Aorta (tissue), 5 donors: Measurements from ENCODE around the gene BCDIN3D. TPM values are rescaled to one million over a fixed set of nuclear protein-coding genes. Genes with fewer than 3 reads are reported as not detected.
A peak's percentile ranks its signal among the peaks of the same experiment; 100 is the strongest.

Experiments used
- ATAC-seq: fragments of 200-7000 bp; cut with Tn5 transposase; one replicate; pipeline ENCODE4 v1.9.1; 2022; ENCODE audit warnings: moderate library complexity; ENCODE audit not compliant: low FRiP score
- DNase-seq, 2 donors: peaks; one replicate each; pipeline ENCODE4 v3.0.0-alpha.2; 2020
- H3K27ac ChIP-seq, 2 donors: one replicate each; pipeline ENCODE4 v1.5.1; 2013; ENCODE audit warnings: low read length in 2 of 2, mild to moderate bottlenecking in 2 of 2, moderate library complexity in 2 of 2, control low read depth in 1 of 2, inconsistent platforms in 1 of 2, low read depth in 1 of 2
- H3K27me3 ChIP-seq, 2 donors: one replicate each; pipeline ENCODE4 v1.6.1; 2013; ENCODE audit warnings: control low read depth in 1 of 2, low read length in 1 of 2, mild to moderate bottlenecking in 1 of 2, moderate library complexity in 1 of 2; ENCODE audit not compliant: insufficient read depth in 2 of 2, control insufficient read depth in 1 of 2
- H3K36me3 ChIP-seq, 2 donors: one replicate each; pipeline ENCODE4 v1.6.1; 2013; ENCODE audit warnings: control low read depth in 1 of 2, low read length in 1 of 2, mild to moderate bottlenecking in 1 of 2; ENCODE audit not compliant: insufficient read depth in 2 of 2, control insufficient read depth in 1 of 2
- H3K4me1 ChIP-seq, 2 donors: one replicate each; pipeline ENCODE4 v1.6.1; 2013; ENCODE audit warnings: low read length in 2 of 2, control low read depth in 1 of 2, mild to moderate bottlenecking in 1 of 2, moderate library complexity in 1 of 2; ENCODE audit not compliant: insufficient read depth in 2 of 2, control insufficient read depth in 1 of 2
- H3K4me3 ChIP-seq, 2 donors: one replicate each; pipeline ENCODE4 v1.5.1; 2013; ENCODE audit warnings: low read length in 2 of 2, control low read depth in 1 of 2, mild to moderate bottlenecking in 1 of 2
- H3K9me3 ChIP-seq: one replicate; pipeline ENCODE4 v1.6.1; 2013; ENCODE audit warnings: mild to moderate bottlenecking, low read length; ENCODE audit not compliant: control insufficient read depth
- WGBS, 2 donors: extraction: QIAGEN DNeasy Blood & Tissue Kit; methylation state at CpG; one replicate each; pipeline ENCODE4 v1.1.7; 2013; 5-methylcytosine and 5-hydroxymethylcytosine counted together
- intact Hi-C, 2 donors: fragments of 100-400 bp; cut with DNase I; formaldehyde crosslinking; loops; one replicate each; pipeline versions ENCODE4 v1.14.2 to v1.15.0; 2022
- long read RNA-seq, 2 donors: library from polyadenylated mRNA; unstranded; transcript quantifications; one replicate each; pipeline ENCODE4 v2.0.0, GENCODE V29; 2020 to 2021
- polyA plus RNA-seq, 2 donors: library from polyadenylated mRNA; stranded (reverse); fragments of 200-250 nt; gene quantifications; one replicate each; pipeline ENCODE4 v1.2.3, GENCODE V29; 2013
- total RNA-seq, 2 donors: library from RNA; stranded (reverse); fragmentation: NEBNext Ultra II Directional; extraction: Animal tissue kit (Norgen Biotek cat#: 25700); gene quantifications; one replicate each; pipeline ENCODE4 v1.2.1, GENCODE V29; 2021
- donor health status: healthy with polysubstance abuse.
- donor health status: Bipolar disorder and iron deficiency.
- donor health status: DM: no; HTN: no; CAD: no.
- donor health status: DM: no; HTN: no; CAD: no.
- donor health status: DM: yes; HTN: yes; CAD: no.

The BCDIN3D gene, protein sequence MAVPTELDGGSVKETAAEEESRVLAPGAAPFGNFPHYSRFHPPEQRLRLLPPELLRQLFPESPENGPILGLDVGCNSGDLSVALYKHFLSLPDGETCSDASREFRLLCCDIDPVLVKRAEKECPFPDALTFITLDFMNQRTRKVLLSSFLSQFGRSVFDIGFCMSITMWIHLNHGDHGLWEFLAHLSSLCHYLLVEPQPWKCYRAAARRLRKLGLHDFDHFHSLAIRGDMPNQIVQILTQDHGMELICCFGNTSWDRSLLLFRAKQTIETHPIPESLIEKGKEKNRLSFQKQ
- total RNA-seq (1 to 10 TPM; 3.5 to 5.0 TPM), polyA plus RNA-seq (1 to 10 TPM; 1.5 to 1.6 TPM)
- long read RNA-seq, donor 1, transcript BCDIN3D-201 (2 exons, 3,253 nt), result major isoform, 10 of 10 reads
- long read RNA-seq, donor 1, partial matches to known transcripts, result 0 of 10 reads
- long read RNA-seq, donor 1, other reads (novel, unspliced or antisense), result 0 of 10 reads
- long read RNA-seq, donor 2, partial matches to known transcripts, result 0 of 2 reads
- long read RNA-seq, donor 2, other reads (novel, unspliced or antisense), result 1 of 2 reads

GRCh38 chr12:49842519-49843352 is at the start of gene BCDIN3D:
TSS of gene BCDIN3D (minus strand) at chr12:49843106. CDS start at chr12:49843087, 19 bp downstream.
- 0% methylated on average over 55 of the region's 55 CpGs for WGBS, 2 donors

DNA sequence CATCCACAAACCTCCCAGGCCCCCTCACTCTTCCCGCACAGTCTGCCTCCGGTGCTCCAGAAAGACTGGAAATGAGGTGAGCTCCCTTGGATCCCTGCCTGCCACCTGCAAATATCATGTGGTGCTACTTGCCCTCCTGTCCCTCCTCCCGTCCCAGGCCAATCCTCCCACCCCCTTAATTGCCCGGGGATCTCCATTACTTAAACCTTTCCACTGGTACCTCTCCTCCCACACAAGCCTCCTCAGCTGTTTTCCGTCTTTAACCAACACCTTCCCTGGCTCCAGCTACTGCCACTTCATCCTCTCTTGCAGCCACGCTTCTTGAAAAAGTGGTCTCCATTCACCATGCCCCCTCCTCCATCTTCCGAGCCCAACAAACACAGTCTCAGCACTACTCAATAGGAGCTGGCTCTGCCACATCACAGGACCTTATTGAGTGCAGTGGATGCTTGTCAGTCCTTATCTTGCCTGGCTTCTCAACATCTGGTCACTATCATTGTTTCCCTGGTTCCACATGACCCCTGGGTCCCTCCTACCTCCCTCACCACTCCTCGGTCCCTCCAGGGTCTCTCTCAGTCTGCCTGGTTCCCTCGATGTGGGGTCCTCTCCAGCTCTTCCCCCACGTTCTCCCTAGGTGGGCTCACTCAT is 49.3 kb upstream of the BCDIN3D start:
- ATAC-seq, result no peak
- DNase-seq, result peak in 1 of 2 donors; percentile 12
- H3K27me3 ChIP-seq, result no peaks in the 10 kb centered on the region

More at GRCh38 chr12:49842519-49843352, at the start of gene BCDIN3D:
- peak; percentile 96 to 98 for DNase-seq
- Histone ChIP-seq H3K36me3 (no peaks in the 10 kb centered on the region), H3K9me3 (no peaks in the 10 kb centered on the region), H3K27ac (peak within 1 kb of the TSS; percentile 60 to 96), H3K4me1 (no peaks in the 10 kb centered on the region), H3K27me3 (no peaks in the 10 kb centered on the region), H3K4me3 (peak within 1 kb of the TSS; percentile 64 to 82)
- intact Hi-C loops, result no loop called here
- ATAC-seq, result peak; percentile 98

GRCh38 chr12:49891476-49891875 is 48.6 kb upstream of the BCDIN3D start:
- 74 to 81% methylated on average over 6 of the region's 6 CpGs for WGBS, 2 donors
- DNase-seq, result peak in 1 of 2 donors; percentile 15
- ATAC-seq, result no peak
- Histone ChIP-seq H3K36me3 (no peaks in the 10 kb centered on the region), H3K27ac (no peak overlapping the region), H3K27me3 (no peaks in the 10 kb centered on the region), H3K9me3 (no peaks in the 10 kb centered on the region), H3K4me3 (no peak overlapping the region), H3K4me1 (no peaks in the 10 kb centered on the region)
- intact Hi-C loops, result no loop called here

More for the DNA sequence above, 49.3 kb upstream of the BCDIN3D start:
- no peak overlapping the region for H3K4me3 ChIP-seq
- H3K9me3 ChIP-seq, result no peaks in the 10 kb centered on the region
- no peaks in the 10 kb centered on the region for H3K4me1 ChIP-seq
- H3K36me3 ChIP-seq, result no peaks in the 10 kb centered on the region
- H3K27ac ChIP-seq, result no peak overlapping the region
- 66 to 70% methylated on average over 10 of the region's 10 CpGs for WGBS, 2 donors
- intact Hi-C loops, result no loop called here

DNA sequence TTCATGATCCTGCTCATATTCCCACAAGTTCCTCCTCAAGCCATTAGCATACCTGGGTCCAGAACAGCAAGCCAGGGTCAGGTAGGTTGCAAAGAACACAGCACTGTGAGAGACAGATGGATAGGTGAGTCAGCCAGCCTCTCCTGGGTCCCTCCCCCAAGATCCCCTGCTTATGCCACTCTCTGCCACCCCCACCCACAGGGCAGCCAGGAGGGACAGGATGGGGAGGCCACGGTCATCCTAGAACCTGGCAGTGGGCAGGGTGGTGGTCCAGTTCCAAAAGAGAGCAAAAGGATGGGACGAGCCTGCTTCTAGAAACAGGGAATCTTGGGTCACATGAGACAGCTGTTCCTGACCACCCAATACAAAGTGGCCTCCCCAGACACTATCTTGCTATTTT is 48.1 kb upstream of the BCDIN3D start:
- peak in 1 of 2 donors; percentile 32 for DNase-seq
- no peak for ATAC-seq
- Histone ChIP-seq H3K4me1 (no peaks in the 10 kb centered on the region), H3K36me3 (no peaks in the 10 kb centered on the region), H3K27me3 (no peaks in the 10 kb centered on the region), H3K27ac (no peak overlapping the region), H3K9me3 (no peaks in the 10 kb centered on the region), H3K4me3 (no peak overlapping the region)
- WGBS, 2 donors, result 71 to 76% methylated on average over 2 of the region's 2 CpGs
- intact Hi-C loops, result no loop called here

DNA sequence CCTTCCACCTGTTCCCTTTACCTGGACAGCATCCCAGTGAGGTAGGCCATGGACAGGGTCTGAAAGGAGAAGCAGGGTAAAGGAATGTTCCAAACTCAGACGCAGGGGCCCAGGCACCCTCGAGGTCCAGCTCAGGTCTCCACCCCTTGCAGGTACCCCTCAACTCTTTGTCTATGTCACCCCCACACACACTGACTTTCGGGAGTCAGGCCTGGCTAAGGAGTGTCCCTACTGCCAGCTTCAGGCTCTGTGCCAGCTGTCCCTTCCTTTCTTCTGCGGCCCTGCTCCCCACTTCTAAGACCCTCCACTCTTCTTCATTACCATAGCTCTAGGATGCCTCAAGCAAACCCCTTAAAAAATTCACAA is 47.2 kb upstream of the BCDIN3D start:
- Histone ChIP-seq H3K36me3 (no peaks in the 10 kb centered on the region), H3K4me3 (no peak overlapping the region), H3K27ac (no peak overlapping the region), H3K27me3 (no peaks in the 10 kb centered on the region), H3K4me1 (no peaks in the 10 kb centered on the region), H3K9me3 (no peaks in the 10 kb centered on the region)
- intact Hi-C loops, result no loop called here
- DNase-seq, result peak in 1 of 2 donors; percentile 35
- ATAC-seq, result no peak
- WGBS, 2 donors, result 83% methylated on average over 4 of the region's 4 CpGs

GRCh38 chr12:49889361-49890095 is 46.6 kb upstream of the BCDIN3D start:
- Histone ChIP-seq H3K27ac (no peak overlapping the region), H3K4me3 (no peak overlapping the region), H3K4me1 (no peaks in the 10 kb centered on the region), H3K9me3 (no peaks in the 10 kb centered on the region), H3K27me3 (no peaks in the 10 kb centered on the region), H3K36me3 (no peaks in the 10 kb centered on the region)
- DNase-seq (peak in 1 of 2 donors; percentile 33), ATAC-seq (no peak)
- intact Hi-C loops, result no loop called here
- 88 to 91% methylated on average over 10 of the region's 10 CpGs for WGBS, 2 donors

DNA sequence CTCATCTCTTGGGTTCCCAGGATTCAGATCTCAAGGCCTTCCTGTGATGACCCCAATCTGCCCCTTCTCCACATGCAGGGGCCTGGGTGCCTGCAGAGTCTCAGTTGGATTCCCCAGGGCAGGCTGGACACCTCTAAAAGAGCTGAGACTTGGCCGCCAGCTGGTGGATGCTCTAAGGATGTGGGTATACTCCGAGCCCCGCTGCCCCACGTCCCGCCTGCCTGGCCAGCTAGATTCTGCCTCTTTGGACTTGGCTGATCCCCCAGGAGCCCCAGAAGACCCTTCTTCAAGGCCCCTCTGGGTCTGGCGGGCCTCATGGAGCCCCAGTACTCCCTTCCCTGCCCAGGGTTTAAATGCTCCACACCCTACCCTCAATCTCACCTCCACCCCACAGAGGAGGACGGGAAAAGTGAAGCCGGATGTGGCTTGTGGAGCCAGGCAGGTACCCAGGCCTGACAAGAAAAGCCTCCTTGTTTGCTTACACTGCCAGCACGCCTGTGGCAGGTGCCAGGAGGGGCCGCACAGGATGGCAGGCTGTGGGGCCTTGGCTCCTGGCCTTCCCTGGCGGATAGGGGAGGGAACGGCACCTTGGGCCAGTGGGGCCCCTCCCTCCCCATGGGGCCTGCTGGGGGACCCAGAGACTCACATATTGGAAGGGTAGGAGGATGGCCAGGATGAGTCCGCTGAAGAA is 45.7 kb upstream of the BCDIN3D start:
- Histone ChIP-seq H3K27ac (no peak overlapping the region), H3K9me3 (no peaks in the 10 kb centered on the region), H3K4me3 (no peak overlapping the region), H3K36me3 (no peaks in the 10 kb centered on the region), H3K27me3 (no peaks in the 10 kb centered on the region), H3K4me1 (no peaks in the 10 kb centered on the region)
- WGBS, 2 donors, result 94 to 96% methylated on average over 13 of the region's 13 CpGs
- DNase-seq (peak in 1 of 2 donors; percentile 37), ATAC-seq (no peak)
- intact Hi-C loops, result no loop called here
